ENCODE measurements around the gene STAT4.

Gene STAT4

GRCh38 chr2:191081411-191082155 lies 69.2 kb downstream of the STAT4 start:
- Histone ChIP-seq H2BK120ac (ENCODE audit: low read depth, low read length) (no peak overlapping the region), H3K4me2 (ENCODE audit: insufficient read depth, low read length, poor library complexity, severe bottlenecking) (no peak overlapping the region), H3K14ac (ENCODE audit: low read length) (no peak overlapping the region), H4K8ac (ENCODE audit: low read depth, low read length) (no peak overlapping the region), H3K4ac (ENCODE audit: low read length) (no peak overlapping the region), H3K79me1 (ENCODE audit: low read depth, low read length) (no peaks in the 10 kb centered on the region), H3K9ac (ENCODE audit: low read depth, low read length, poor library complexity) (no peak overlapping the region), H3K36me3 (replicated peaks in 1 of 2; ENCODE audit: control insufficient read depth in 2 of 2, insufficient read depth in 2 of 2, low read length in 2 of 2) (no peaks in the 10 kb centered on the region), H3K27ac (replicated peaks; ENCODE audit: low read length) (no peak overlapping the region), H2BK15ac (ENCODE audit: low read length) (no peak overlapping the region), H2AFZ (ENCODE audit: low read length) (no peak overlapping the region), H2AK5ac (ENCODE audit: low read depth, low read length) (no peak overlapping the region), H2BK5ac (ENCODE audit: low read length) (no peak overlapping the region), H3K23ac (ENCODE audit: low read depth, low read length, poor library complexity) (no peak overlapping the region), H3K4me1 (ENCODE audit: control insufficient read depth in 2 of 2, insufficient read depth in 1 of 2, low read depth in 1 of 2, low read length in 2 of 2) (no peaks in the 10 kb centered on the region), H4K91ac (ENCODE audit: low read depth, low read length, poor library complexity) (no peak overlapping the region), H3K27me3 (ENCODE audit: control insufficient read depth in 3 of 3, insufficient read depth in 3 of 3, low read depth in 1 of 3, low read length in 3 of 3) (no peaks in the 10 kb centered on the region), H3K18ac (ENCODE audit: low read length) (no peak overlapping the region), H3K4me3 (ENCODE audit: low read length in 2 of 2) (no peak overlapping the region), H2BK12ac (ENCODE audit: low read length) (no peak overlapping the region), H3K9me3 (replicated peaks in 1 of 2; ENCODE audit: control insufficient read depth in 2 of 2, insufficient read depth in 1 of 2, low read depth in 1 of 2, low read length in 2 of 2) (peaks cover 0 to 1% of the 10 kb centered on the region in 2 donors)
- no peak for DNase-seq (ENCODE audit: low spot score)
- no CpG with 5 or more reads among the region's 3 CpGs for WGBS, 2 donors (ENCODE audit: extremely low coverage in 2 of 2, insufficient read length in 2 of 2, insufficient replicate concordance in 1 of 2)

GRCh38 chr2:191078165-191078867 lies 72.5 kb downstream of the STAT4 start:
- Histone ChIP-seq H2BK12ac (ENCODE audit: low read length) (no peak overlapping the region), H3K27me3 (ENCODE audit: control insufficient read depth in 3 of 3, insufficient read depth in 3 of 3, low read depth in 1 of 3, low read length in 3 of 3) (no peaks in the 10 kb centered on the region), H3K79me1 (ENCODE audit: low read depth, low read length) (no peaks in the 10 kb centered on the region), H3K14ac (ENCODE audit: low read length) (no peak overlapping the region), H3K36me3 (replicated peaks in 1 of 2; ENCODE audit: control insufficient read depth in 2 of 2, insufficient read depth in 2 of 2, low read length in 2 of 2) (no peaks in the 10 kb centered on the region), H3K18ac (ENCODE audit: low read length) (no peak overlapping the region), H4K91ac (ENCODE audit: low read depth, low read length, poor library complexity) (no peak overlapping the region), H3K9ac (ENCODE audit: low read depth, low read length, poor library complexity) (no peak overlapping the region), H3K4me1 (ENCODE audit: control insufficient read depth in 2 of 2, insufficient read depth in 1 of 2, low read depth in 1 of 2, low read length in 2 of 2) (no peaks in the 10 kb centered on the region), H3K23ac (ENCODE audit: low read depth, low read length, poor library complexity) (no peak overlapping the region), H2BK15ac (ENCODE audit: low read length) (no peak overlapping the region), H3K4me2 (ENCODE audit: insufficient read depth, low read length, poor library complexity, severe bottlenecking) (no peak overlapping the region), H2AK5ac (ENCODE audit: low read depth, low read length) (no peak overlapping the region), H3K4ac (ENCODE audit: low read length) (no peak overlapping the region), H4K8ac (ENCODE audit: low read depth, low read length) (no peak overlapping the region), H3K27ac (replicated peaks; ENCODE audit: low read length) (no peak overlapping the region), H3K9me3 (replicated peaks in 1 of 2; ENCODE audit: control insufficient read depth in 2 of 2, insufficient read depth in 1 of 2, low read depth in 1 of 2, low read length in 2 of 2) (no peaks in the 10 kb centered on the region), H2BK5ac (ENCODE audit: low read length) (no peak overlapping the region), H2AFZ (ENCODE audit: low read length) (no peak overlapping the region), H2BK120ac (ENCODE audit: low read depth, low read length) (no peak overlapping the region), H3K4me3 (ENCODE audit: low read length in 2 of 2) (no peak overlapping the region)
- no CpG with 5 or more reads among the region's 3 CpGs for WGBS, 2 donors (ENCODE audit: extremely low coverage in 2 of 2, insufficient read length in 2 of 2, insufficient replicate concordance in 1 of 2)
- DNase-seq (ENCODE audit: low spot score) = no peak

GRCh38 chr2:191070276-191070675 lies 80.5 kb downstream of the STAT4 start:
- H3K23ac ChIP-seq (ENCODE audit: low read depth, low read length, poor library complexity) = no peak overlapping the region
- no peak overlapping the region for H3K27ac ChIP-seq (replicated peaks; ENCODE audit: low read length)
- H3K79me1 ChIP-seq (ENCODE audit: low read depth, low read length) = no peaks in the 10 kb centered on the region
- no peak overlapping the region for H3K9ac ChIP-seq (ENCODE audit: low read depth, low read length, poor library complexity)
- no peak overlapping the region for H4K8ac ChIP-seq (ENCODE audit: low read depth, low read length)
- no peak overlapping the region for H4K91ac ChIP-seq (ENCODE audit: low read depth, low read length, poor library complexity)
- H3K4me1 ChIP-seq (ENCODE audit: control insufficient read depth in 2 of 2, insufficient read depth in 1 of 2, low read depth in 1 of 2, low read length in 2 of 2) = no peaks in the 10 kb centered on the region
- H3K27me3 ChIP-seq (ENCODE audit: control insufficient read depth in 3 of 3, insufficient read depth in 3 of 3, low read depth in 1 of 3, low read length in 3 of 3) = no peaks in the 10 kb centered on the region
- H3K18ac ChIP-seq (ENCODE audit: low read length) = no peak overlapping the region
- H2BK15ac ChIP-seq (ENCODE audit: low read length) = no peak overlapping the region
- no peak overlapping the region for H3K4me2 ChIP-seq (ENCODE audit: insufficient read depth, low read length, poor library complexity, severe bottlenecking)
- DNase-seq (ENCODE audit: low spot score) = no peak
- H2AK5ac ChIP-seq (ENCODE audit: low read depth, low read length) = no peak overlapping the region
- no peak overlapping the region for H2AFZ ChIP-seq (ENCODE audit: low read length)
- H3K14ac ChIP-seq (ENCODE audit: low read length) = no peak overlapping the region
- H2BK120ac ChIP-seq (ENCODE audit: low read depth, low read length) = no peak overlapping the region
- H2BK12ac ChIP-seq (ENCODE audit: low read length) = no peak overlapping the region
- no peaks in the 10 kb centered on the region for H3K9me3 ChIP-seq (replicated peaks in 1 of 2; ENCODE audit: control insufficient read depth in 2 of 2, insufficient read depth in 1 of 2, low read depth in 1 of 2, low read length in 2 of 2)
- no peak overlapping the region for H3K4me3 ChIP-seq (ENCODE audit: low read length in 2 of 2)
- no peak overlapping the region for H2BK5ac ChIP-seq (ENCODE audit: low read length)
- H3K4ac ChIP-seq (ENCODE audit: low read length) = no peak overlapping the region
- WGBS, 2 donors (ENCODE audit: extremely low coverage in 2 of 2, insufficient read length in 2 of 2, insufficient replicate concordance in 1 of 2) = no CpG with 5 or more reads among the region's 1 CpG
- H3K36me3 ChIP-seq (replicated peaks in 1 of 2; ENCODE audit: control insufficient read depth in 2 of 2, insufficient read depth in 2 of 2, low read length in 2 of 2) = no peaks in the 10 kb centered on the region

GRCh38 chr2:191069606-191070005 lies 81.2 kb downstream of the STAT4 start:
- H2BK120ac ChIP-seq (ENCODE audit: low read depth, low read length) = no peak overlapping the region
- H2BK15ac ChIP-seq (ENCODE audit: low read length) = no peak overlapping the region
- H3K9me3 ChIP-seq (replicated peaks in 1 of 2; ENCODE audit: control insufficient read depth in 2 of 2, insufficient read depth in 1 of 2, low read depth in 1 of 2, low read length in 2 of 2) = no peaks in the 10 kb centered on the region
- no peak overlapping the region for H3K4me2 ChIP-seq (ENCODE audit: insufficient read depth, low read length, poor library complexity, severe bottlenecking)
- H2BK12ac ChIP-seq (ENCODE audit: low read length) = no peak overlapping the region
- H3K4me1 ChIP-seq (ENCODE audit: control insufficient read depth in 2 of 2, insufficient read depth in 1 of 2, low read depth in 1 of 2, low read length in 2 of 2) = no peaks in the 10 kb centered on the region
- H3K27ac ChIP-seq (replicated peaks; ENCODE audit: low read length) = no peak overlapping the region
- no peak overlapping the region for H3K4ac ChIP-seq (ENCODE audit: low read length)
- H3K79me1 ChIP-seq (ENCODE audit: low read depth, low read length) = no peaks in the 10 kb centered on the region
- H3K14ac ChIP-seq (ENCODE audit: low read length) = no peak overlapping the region
- H2AK5ac ChIP-seq (ENCODE audit: low read depth, low read length) = no peak overlapping the region
- H3K9ac ChIP-seq (ENCODE audit: low read depth, low read length, poor library complexity) = no peak overlapping the region
- no peak overlapping the region for H4K91ac ChIP-seq (ENCODE audit: low read depth, low read length, poor library complexity)
- H3K4me3 ChIP-seq (ENCODE audit: low read length in 2 of 2) = no peak overlapping the region
- no peaks in the 10 kb centered on the region for H3K27me3 ChIP-seq (ENCODE audit: control insufficient read depth in 3 of 3, insufficient read depth in 3 of 3, low read depth in 1 of 3, low read length in 3 of 3)
- no peak for DNase-seq (ENCODE audit: low spot score)
- H2AFZ ChIP-seq (ENCODE audit: low read length) = no peak overlapping the region
- H2BK5ac ChIP-seq (ENCODE audit: low read length) = no peak overlapping the region
- H4K8ac ChIP-seq (ENCODE audit: low read depth, low read length) = no peak overlapping the region
- no CpG with 5 or more reads among the region's 3 CpGs for WGBS, 2 donors (ENCODE audit: extremely low coverage in 2 of 2, insufficient read length in 2 of 2, insufficient replicate concordance in 1 of 2)
- no peak overlapping the region for H3K18ac ChIP-seq (ENCODE audit: low read length)
- H3K36me3 ChIP-seq (replicated peaks in 1 of 2; ENCODE audit: control insufficient read depth in 2 of 2, insufficient read depth in 2 of 2, low read length in 2 of 2) = no peaks in the 10 kb centered on the region
- no peak overlapping the region for H3K23ac ChIP-seq (ENCODE audit: low read depth, low read length, poor library complexity)

Data from neuronal stem cell (in vitro differentiated cells).